GM11168 (cell line): ENCODE measurements around the gene RRP8.

ENCODE experiments used
- in situ Hi-C: fragments of 300-500 bp; cut with MboI; formaldehyde crosslinking; loops from one replicate; pipeline ENCODE4 v1.12.0; 2022; ENCODE audit warnings: low sequenced_read_pairs; ENCODE audit not compliant: unreplicated experiment

The RRP8 gene

DNA sequence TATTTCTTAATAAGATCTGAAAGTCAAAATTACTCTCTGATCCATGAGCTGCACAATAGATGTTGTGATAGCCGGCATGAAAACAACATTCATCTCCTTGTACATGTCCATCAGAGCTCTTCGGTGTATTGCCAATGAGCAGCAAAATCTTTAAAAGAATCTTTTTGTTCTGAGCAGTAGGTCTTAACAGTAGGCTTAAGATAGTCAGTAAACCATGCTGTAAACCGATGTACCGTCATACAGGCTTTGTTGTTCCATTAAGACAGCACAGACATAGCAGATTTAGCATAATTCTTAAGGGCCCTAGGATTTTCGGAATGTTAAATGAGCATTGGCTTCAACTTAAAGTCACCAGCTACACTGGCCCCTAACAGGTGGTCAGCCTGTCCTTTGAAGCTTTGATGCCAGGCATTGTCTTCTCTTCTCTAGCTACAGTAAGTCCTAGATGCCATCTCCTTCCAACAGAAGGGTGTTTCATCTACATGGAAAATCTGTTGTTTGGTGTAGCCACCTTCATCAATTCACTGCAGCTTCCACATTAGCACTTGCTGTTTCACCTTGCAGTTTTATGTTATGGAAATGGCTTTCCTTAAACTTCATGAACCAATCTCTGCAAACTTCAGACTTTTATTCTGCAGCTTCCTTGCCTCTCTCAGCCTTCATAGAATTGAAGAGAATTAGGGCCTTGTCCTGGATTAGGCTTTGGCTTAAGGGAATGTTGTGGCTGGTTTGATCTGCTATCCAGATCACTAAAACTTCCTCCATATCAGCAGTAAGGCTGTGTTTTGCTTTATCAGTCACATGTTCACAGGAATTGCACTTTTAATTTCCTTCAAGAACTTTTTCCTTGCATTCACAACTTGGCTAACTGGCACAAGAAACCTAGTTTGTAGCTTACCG lies 28.4 kb downstream of the RRP8 start:
- in situ Hi-C loops = no loop called here

- in situ Hi-C loops = no loop called here
Measured at GRCh38 chr11:6572215-6572614, 31.2 kb downstream of the RRP8 start.

DNA sequence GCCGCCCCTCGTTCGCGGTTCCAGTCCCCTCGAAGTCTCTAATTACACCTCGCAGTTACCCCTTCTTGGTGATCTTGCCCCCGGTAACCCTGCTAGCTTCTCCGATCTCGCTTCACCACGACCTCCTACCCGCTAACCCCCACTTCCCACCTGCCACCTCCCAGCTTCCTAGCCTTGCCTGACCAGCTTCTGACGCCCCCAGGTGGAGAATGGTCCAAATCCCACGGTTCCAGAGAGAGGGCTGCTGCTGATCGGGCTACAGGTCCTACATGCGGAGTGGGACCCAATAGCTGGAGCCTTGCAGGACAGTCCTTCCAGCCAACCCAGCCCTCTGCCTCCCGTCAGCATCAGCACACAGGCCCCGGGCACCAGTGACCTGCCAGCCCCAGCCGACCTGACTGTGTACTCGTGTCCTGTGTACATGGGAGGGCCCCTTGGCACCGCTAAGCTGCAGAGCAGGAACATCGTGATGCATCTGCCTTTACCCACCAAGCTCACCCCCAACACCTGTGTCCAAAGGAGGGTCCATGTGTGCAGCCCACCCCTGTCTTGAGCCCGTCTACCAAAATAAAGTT lies 31.9 kb downstream of the RRP8 start:
- in situ Hi-C loops = no loop called here

- in situ Hi-C loops = no loop called here
Measured at GRCh38 chr11:6570691-6571427, 32.6 kb downstream of the RRP8 start.

DNA sequence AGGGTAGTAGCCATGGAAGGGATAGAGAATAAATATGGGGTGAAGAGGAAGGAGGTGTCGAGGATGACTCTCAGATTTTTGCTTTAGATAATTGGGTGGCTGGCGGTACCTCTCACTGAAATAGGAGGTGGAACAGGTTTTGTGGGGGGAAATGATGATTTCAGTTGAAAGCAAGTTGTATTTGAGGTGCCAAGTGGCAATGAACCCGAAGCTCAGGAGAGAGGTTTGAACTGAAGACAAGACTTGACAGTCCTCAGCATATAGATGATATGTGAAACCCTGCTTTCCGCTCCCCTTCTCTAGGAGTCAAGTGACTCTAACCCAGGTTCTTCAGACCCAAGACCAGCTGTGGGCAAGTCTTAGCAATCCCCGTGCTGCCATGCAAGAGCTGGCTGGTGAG lies 33.7 kb downstream of the RRP8 start:
- in situ Hi-C loops = no loop called here

DNA sequence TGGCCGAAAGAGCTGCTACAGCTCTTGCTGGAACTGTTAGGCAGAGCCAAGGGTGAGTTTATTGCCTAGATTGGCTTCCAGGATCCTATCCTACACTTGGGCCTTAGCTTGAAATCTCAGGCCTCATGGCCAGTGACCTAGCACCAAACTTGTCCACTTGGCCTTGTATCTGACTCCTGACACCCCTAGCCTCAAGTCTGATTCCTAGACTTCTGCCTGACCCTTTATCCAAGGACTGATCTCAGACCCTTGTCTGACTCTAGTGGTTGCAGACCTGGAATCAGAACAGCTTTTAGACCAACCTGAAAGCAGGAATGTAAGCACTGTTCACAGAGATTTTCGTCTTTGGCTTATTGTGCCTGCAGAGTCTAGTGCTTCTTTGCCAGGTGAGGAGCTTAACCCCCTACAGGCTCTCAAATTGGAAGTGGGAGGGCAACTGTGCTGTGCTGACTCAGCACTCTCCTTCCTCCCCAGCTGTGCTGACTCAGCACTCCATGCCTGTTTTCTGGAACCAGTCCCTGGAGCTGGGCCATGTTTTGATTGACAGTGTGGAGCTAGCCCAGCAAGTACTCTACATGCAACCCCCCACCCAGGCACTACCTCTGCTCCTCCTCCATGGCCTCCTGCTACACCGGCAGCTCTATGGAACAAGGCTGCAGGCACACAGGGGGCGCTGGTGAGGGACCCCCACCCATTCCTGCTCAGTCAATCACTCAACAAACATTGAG lies 35.1 kb downstream of the RRP8 start:
- in situ Hi-C loops = no loop called here

DNA sequence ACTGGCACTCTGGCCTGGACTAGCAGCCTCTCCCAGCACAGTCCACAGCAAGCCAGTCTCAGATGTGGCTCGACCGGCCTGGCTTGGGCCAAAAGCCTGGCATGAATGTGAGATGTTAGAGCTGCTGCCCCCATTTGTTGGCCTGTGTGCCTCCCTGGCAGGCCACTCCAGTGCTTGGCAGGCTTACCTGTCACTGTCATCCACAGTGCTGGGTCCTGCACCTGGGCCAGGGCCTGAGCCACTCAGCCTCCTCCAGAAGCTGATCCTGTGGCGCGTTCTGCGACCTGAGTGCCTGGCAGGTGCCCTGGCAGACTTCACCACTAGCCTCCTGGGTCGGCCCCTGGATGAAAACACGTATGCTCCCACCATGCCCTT lies 36.1 kb downstream of the RRP8 start:
- in situ Hi-C loops = no loop called here

GRCh38 chr11:6566704-6567370 lies 36.6 kb downstream of the RRP8 start:
- in situ Hi-C loops = no loop called here

- in situ Hi-C loops = no loop called here
Measured at GRCh38 chr11:6565988-6566703, 37.3 kb downstream of the RRP8 start.

GRCh38 chr11:6565325-6565724 lies 38.1 kb downstream of the RRP8 start:
- in situ Hi-C loops = no loop called here

DNA sequence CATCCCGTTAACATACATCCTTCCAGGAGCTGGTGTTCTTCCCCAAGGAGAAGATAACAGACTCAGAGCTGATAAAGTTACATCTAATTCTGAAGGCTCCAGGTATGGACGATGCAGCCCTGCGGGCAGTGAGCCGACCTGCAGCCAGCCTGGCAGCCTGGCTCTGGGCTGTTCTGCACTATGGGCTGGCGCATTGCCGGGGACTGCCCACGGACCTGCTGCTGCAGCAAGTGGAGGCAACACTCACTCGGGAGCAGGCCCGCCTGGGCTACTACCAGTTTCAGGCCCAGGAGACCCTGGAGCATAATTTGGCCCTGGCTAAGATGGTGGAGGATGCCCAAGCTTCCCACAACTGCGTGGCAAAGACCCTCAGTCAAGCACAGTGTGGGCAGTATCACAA lies 39.7 kb downstream of the RRP8 start:
- in situ Hi-C loops = no loop called here

DNA sequence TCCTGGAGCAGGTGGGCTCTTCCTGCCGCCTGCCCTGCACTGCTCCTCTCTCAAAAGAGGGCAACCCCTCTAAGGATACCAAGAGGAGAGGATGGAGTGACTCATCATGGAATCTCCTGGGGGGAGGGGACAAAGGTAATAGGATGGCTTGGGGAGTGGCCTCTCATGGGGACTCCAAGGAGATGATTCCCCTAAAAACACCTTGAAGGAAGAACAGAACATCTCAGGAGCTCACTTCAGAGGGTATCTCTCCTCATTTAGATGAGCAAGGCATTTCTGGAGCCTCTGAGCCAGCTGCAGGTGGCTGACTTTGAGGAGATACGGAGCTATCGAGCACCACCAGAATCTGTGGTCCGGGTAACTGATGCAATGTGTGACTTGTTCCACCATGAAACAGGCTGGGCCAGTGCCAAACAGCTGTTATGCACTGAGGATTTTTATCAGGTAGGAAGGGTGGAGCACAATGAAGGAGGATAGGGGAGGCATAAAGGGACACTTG lies 40.2 kb downstream of the RRP8 start:
- in situ Hi-C loops = no loop called here

- in situ Hi-C loops = no loop called here
Measured at GRCh38 chr11:6561288-6561687, 42.1 kb downstream of the RRP8 start.

DNA sequence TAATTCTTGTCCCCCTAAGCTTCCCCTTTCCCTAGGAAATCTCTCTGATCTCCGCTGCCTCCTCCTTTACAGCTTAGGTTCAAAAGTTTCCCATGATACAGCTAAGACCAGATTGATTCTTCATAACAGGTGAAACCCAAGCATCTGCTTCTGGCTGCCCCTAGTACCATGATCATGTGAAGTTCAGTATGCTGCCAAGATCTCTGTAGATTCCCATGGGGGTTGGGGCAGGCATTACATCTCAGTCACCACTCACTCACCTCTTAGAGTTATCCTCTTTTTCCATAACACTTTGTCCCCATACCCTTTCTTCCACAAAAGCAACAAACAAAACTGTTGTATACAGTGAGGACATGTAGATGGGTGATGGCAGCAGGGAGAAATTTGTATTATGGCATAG lies 44.0 kb downstream of the RRP8 start:
- in situ Hi-C loops = no loop called here

DNA sequence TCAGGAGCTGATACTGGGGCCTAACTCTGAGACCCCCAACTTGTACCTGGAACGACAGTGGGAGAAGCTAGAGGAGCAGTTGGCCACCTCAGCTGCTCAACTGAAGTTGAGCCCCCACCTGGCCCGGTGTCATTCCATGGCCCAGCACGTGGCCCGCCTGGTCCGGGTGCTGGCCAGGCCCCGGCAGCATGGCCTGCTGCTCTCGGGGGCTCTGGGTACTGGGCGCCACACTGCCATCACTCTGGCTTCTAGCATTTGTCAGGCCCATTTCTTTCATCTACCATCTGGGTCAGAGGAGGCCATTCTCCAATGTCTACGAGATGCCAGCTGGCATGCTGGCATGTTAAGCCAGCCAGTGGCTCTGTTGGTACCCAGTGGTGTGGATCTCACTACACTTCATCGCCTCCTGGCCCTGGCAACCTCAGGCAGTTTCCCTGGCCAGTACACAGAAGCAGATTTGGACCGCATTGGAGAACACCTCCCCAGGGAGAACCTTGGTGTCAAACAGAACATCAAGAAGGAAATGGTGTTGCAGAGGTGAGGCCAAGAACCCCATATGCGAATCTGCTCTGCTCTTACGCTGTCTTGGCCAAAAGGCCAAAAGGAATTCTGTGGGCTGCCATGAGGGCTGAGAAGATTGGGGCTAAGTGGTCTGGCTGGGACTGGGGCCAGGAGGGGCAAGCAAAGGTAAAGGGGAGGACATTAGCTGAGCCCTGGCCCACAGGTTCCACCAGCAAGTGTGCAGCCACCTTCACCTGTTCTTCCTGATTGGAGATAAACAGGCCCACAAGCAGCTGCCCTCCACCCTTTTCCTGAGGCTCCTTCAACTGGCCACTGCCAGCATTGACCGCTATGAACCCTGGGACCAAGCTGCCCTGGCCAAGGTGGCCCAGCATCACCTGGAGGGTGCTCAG lies 45.4 kb downstream of the RRP8 start:
- in situ Hi-C loops = no loop called here

- in situ Hi-C loops = no loop called here
Measured at GRCh38 chr11:6557063-6557462, 46.4 kb downstream of the RRP8 start.

DNA sequence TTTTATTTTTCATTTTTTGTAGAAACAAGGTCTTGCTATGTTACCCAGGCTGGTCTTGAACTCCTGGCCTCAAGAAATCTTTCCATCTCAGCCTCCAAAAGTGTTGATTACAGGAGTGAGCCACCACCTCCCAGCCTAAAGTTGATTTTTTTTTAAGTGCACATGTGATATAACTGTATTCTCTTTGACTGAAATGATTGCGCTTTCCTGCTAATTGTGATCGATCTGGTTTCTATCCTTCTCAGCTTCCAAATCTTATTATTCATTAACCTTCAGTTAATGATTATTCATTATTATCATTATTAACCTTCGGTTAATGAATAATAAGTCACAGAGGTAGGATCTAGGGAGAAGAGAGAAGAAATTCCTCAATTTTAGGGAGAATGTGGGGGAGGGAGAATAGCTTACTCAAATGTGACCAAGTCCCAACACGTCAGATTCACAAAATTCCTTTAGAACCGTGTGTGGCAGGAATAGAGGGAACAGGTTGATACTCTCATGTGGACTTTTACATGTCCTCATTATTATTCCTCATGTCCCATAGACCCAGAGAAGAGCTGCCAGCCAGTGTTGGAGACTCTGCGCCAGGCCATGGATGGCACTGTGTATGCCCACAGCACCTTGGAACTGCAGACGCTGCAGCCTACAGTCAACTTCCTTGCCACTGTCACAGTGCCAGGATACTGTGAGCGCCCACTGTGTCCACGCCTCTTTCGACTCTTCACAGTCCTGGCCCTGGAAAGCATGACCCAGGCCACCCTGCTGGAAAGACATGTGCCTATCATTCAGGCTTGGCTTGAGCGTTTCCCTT lies 47.1 kb downstream of the RRP8 start:
- in situ Hi-C loops = no loop called here
